D721Med (cell line): ENCODE measurements around the gene XRCC4.

Experiments
- DNase-seq: peaks from one replicate; pipeline ENCODE4 v3.0.0; 2011; ENCODE audit warnings: low spot score; ENCODE audit not compliant: insufficient read length
- FAIRE-seq: peaks from 2 replicates; lab custom pipeline; 2011; peaks lifted over from hg19 to GRCh38; lab: Jason Lieb, UNC
- TF ChIP-seq, protein P1 (sequence below): IDR thresholded peaks from 2 replicates; pipeline ENCODE4 v1.5.1; 2012; ENCODE audit warnings: mild to moderate bottlenecking, control low read depth; ENCODE audit not compliant: insufficient read depth; ENCODE audit errors: missing control alignments

Gene XRCC4

DNA sequence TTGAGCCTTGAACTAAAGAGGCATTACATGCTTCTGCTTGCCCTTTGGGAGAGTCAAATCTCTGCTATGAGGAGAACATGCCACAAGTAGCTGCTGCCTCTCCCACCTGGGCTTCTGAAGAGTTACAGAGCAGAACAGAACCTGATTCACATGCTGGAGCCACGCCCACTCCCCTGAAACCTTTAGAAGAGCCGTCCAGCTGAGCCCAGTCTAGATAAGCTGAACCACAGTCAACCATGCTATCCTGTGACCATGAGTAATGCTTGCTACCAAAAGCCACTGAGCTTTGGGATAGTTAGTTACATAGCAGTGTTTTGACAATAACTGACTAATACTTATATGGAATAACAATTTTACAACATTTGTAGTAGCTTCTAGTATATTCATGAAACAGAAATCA, 283.2 kb downstream of the XRCC4 start:
- TF ChIP-seq, protein P1, sequence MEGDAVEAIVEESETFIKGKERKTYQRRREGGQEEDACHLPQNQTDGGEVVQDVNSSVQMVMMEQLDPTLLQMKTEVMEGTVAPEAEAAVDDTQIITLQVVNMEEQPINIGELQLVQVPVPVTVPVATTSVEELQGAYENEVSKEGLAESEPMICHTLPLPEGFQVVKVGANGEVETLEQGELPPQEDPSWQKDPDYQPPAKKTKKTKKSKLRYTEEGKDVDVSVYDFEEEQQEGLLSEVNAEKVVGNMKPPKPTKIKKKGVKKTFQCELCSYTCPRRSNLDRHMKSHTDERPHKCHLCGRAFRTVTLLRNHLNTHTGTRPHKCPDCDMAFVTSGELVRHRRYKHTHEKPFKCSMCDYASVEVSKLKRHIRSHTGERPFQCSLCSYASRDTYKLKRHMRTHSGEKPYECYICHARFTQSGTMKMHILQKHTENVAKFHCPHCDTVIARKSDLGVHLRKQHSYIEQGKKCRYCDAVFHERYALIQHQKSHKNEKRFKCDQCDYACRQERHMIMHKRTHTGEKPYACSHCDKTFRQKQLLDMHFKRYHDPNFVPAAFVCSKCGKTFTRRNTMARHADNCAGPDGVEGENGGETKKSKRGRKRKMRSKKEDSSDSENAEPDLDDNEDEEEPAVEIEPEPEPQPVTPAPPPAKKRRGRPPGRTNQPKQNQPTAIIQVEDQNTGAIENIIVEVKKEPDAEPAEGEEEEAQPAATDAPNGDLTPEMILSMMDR: no peak
- no peak for FAIRE-seq
- DNase-seq: no peak

DNA sequence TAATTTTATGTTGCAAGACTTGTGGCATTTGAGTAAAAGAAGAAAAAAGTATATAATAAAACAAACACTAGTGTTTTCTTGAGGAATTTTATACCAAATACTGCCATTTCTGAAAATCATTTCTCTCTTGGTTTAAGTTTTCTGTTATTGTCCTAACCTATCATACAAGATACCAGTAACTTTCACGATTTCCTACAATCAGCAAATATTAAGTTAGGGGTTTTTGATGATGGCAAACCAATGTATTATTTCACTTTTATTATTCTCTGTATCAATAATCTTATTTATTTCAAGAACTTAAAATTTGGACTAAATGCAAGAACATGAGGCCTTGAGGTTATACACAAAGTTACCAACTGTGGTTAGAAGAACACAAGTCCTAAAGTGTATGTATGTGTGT, 285.2 kb downstream of the XRCC4 start:
- TF ChIP-seq, protein P1: no peak
- no peak for DNase-seq
- FAIRE-seq: no peak

DNA sequence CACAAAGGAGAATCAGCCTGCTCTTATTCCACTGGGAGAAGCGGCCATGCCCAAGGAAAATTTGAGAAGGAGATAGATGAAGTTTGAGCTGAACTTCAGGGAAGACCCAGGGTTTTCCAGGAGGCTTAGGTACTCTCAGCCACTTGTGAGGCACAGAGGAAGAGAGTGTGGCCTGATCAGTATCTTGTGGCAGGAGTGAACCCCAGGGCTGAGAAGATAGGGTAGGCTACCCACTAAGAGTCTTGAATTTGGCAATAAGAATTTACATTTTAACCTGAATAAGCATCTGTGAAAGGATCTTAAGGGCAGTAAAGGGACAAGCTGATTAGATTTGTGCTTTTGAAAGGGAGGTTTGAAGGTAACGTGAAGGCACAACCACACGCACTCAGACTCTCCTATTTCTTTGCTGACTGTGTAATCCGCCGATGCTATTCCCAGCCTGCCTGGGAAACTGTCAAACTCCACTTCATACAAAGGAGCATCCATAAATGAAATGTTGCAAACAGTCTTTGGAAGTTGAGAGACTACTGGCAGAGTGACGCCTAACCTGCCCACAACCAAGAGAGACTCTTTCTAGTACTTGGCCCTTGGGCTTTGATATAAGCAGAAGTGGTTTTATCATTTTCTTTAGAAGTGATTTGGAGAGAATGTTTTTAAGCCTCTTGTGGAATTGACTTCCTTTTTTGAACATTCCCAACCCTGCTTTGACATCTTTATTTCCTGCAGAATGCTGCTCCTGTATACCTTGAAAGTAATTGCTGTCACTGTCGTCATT, 286.0 kb downstream of the XRCC4 start:
- FAIRE-seq (no peak), DNase-seq (no peak)
- TF ChIP-seq, protein P1: no peak

DNA sequence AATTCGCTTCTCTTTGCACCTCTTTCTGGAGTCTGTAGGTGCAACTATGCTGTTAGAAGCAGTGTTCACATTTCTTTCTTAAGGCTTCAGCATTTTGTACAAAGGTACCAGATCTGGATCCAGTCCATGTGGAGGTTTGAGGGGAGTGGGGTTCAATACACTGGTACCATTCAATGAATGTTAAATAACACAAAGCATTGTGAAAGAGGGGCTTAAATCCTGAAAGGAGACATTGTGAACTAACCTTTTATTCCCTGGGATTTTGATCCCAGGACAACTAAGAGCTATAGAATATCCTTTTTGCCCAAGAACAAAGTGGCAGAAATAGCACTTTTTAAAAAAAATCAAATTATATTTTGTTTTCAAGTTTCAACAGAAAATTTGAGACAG, 286.5 kb downstream of the XRCC4 start:
- FAIRE-seq (no peak), DNase-seq (no peak)
- TF ChIP-seq, protein P1: no peak

DNA sequence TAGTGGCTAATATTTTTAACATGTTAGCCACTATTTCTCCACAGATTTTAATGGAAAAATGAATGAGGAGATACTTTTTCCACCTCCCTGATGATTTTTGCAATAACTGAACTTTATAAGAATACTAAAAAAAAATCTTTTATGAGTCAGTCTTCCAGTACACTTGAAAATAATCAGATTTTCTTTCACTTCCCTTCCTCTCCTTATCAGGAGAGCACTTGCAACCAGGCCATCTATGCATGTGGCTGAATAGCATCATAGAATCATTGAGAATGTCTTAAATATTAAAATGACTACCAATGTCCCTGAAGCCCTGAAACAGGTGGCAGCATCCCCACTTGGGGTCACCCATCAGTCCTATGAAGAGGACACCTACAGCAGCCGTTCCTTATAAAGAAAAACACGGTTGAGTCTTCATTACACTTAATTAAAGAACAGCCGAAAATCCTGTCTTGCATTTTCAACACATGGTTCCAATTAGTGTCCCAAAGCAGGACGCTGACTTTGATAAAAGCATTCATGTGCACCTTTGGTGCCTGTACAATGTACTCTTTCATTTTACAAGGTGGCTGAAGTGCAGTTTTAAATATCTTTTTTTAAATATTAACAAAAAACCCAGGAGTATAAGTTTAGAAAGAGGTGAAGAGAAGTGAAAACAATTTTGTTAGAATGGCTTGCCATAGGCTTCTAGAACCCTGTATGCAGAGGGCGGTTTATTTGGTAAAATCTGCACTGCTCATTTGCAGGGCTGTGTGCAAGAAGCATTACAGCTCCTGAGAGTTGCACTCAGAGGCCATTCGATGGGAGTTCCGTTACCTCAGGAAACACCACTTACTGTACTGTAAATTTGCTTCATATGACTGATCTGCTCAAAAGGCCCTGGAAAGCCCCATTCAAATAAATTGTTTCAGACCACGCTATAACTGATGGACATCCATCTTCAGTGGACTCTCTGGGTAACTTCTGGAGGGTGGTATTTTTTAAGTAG, 287.3 kb downstream of the XRCC4 start:
- no peak for FAIRE-seq
- TF ChIP-seq, protein P1: no peak
- no peak for DNase-seq

DNA sequence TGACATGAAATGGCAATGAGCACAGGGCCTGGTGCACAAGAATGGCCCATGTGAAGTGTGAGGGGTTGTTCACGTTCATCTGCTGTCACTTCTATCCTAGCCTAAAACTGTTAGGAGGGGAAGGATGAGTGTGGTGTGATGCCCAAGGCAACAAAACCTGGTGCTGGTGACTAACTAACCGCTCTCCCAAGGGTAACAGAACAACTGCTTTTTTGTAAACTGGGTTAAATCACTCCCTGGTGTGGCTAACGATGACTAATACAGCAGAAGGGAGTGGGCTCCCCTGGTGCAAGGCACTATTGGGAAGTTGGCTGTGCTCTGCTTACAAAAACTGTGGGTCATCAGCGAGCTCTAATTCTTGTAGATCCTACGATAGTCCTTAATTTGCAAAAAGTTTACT, 291.0 kb downstream of the XRCC4 start:
- no peak for FAIRE-seq
- DNase-seq: no peak
- TF ChIP-seq, protein P1: no peak

DNA sequence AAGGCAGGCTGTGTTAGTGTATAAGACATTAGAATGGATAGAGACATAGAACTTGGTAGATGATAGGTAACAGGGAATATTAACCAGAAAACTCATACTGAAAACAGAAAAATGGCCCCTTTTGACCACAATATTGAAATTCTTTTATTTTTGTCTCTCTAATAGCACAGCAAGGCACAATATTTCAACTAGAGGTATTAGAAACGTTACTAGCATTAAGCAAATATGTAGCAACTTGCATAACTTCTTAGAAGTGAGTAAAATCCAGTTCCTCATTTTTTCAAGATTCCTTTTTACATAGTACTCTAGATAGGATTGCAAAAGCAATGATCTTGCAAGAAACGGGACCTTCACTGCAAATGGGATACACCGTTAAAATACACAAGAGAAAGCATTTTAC, 291.5 kb downstream of the XRCC4 start:
- FAIRE-seq: no peak
- no peak for DNase-seq
- TF ChIP-seq, protein P1: no peak
